WTC11 (cell line): ENCODE measurements around the gene STAT2. TPM values are rescaled to one million over a fixed set of nuclear protein-coding genes. Genes with fewer than 3 reads are reported as not detected.

Source experiments
- ATAC-seq: fragments of 200-7000 bp; cut with Tn5 transposase; 2 replicates; pipeline ENCODE4 v1.10.0; 2021; ENCODE audit warnings: mild to moderate bottlenecking, moderate library complexity
- CTCF ChIA-PET: fragments of 300-600 bp; sonication (Branson Sonifier 250); formaldehyde crosslinking; loops from one replicate; lab custom pipeline; 2021; ENCODE audit warnings: antibody characterized with exemption; lab: Charles Lee
- POLR2A ChIA-PET: fragments of 350-600 bp; sonication (Branson Sonifier 250); formaldehyde crosslinking; loops from one replicate; lab custom pipeline; 2021; ENCODE audit warnings: antibody characterized with exemption; lab: Charles Lee
- DNase-seq: peaks from one replicate; pipeline ENCODE4 v3.0.0; 2021; ENCODE audit warnings: low spot score
- H3K27ac Mint-ChIP-seq: 2 replicates; pipeline ENCODE4 v1.8.0; 2021; ENCODE audit warnings: mixed read lengths
- H3K27me3 Mint-ChIP-seq: 2 replicates; pipeline ENCODE4 v1.8.0; 2021; ENCODE audit warnings: low read depth, mild to moderate bottlenecking, moderate library complexity, mixed read lengths
- H3K36me3 Mint-ChIP-seq: 2 replicates; pipeline ENCODE4 v1.8.0; 2021; ENCODE audit warnings: mixed read lengths
- H3K4me1 Mint-ChIP-seq: 2 replicates; pipeline ENCODE4 v1.8.0; 2022; ENCODE audit warnings: mixed read lengths
- H3K4me3 Mint-ChIP-seq: 2 replicates; pipeline ENCODE4 v1.8.0; 2021; ENCODE audit warnings: mild to moderate bottlenecking, moderate library complexity, mixed read lengths
- H3K9me3 Mint-ChIP-seq: 2 replicates; pipeline ENCODE4 v1.8.0; 2021; ENCODE audit warnings: mixed read lengths
- ATF1 ChIP-seq: sonication (generic); formaldehyde crosslinking; IDR thresholded peaks from 2 replicates; pipeline ENCODE4 v1.8.1; 2023; ENCODE audit warnings: mild to moderate bottlenecking, moderate library complexity, missing genetic modification reagents
- CREM ChIP-seq: sonication (generic); formaldehyde crosslinking; IDR thresholded peaks from 2 replicates; pipeline ENCODE4 v1.8.1; 2022; ENCODE audit warnings: mild to moderate bottlenecking, missing genetic modification reagents, moderate library complexity
- FOXK1 ChIP-seq: sonication (generic); formaldehyde crosslinking; IDR thresholded peaks from 2 replicates; pipeline ENCODE4 v1.8.0; 2022; ENCODE audit warnings: mild to moderate bottlenecking, moderate library complexity, missing genetic modification reagents
- GTF2I ChIP-seq: fragments of 250-450 bp; sonication (Bioruptor Pico); conservative IDR thresholded peaks from 2 replicates; pipeline ENCODE4 v1.4.0; 2021; ENCODE audit warnings: mild to moderate bottlenecking
- HMGXB4 ChIP-seq: sonication (generic); formaldehyde crosslinking; IDR thresholded peaks from 2 replicates; pipeline ENCODE4 v1.8.1; 2023; ENCODE audit warnings: mild to moderate bottlenecking, moderate library complexity, missing genetic modification reagents
- IRF1 ChIP-seq: sonication (generic); formaldehyde crosslinking; IDR thresholded peaks from 2 replicates; pipeline ENCODE4 v1.8.0; 2023; ENCODE audit warnings: missing genetic modification reagents
- JAZF1 ChIP-seq: fragments of 250-450 bp; sonication (Bioruptor Pico); IDR thresholded peaks from 2 replicates; pipeline ENCODE4 v1.9.0; 2021; ENCODE audit warnings: moderate library complexity, mild to moderate bottlenecking, inconsistent platforms
- KAT7 ChIP-seq: sonication (generic); formaldehyde crosslinking; IDR thresholded peaks from 2 replicates; pipeline ENCODE4 v1.8.1; 2023; ENCODE audit warnings: missing genetic modification reagents, mild to moderate bottlenecking, borderline replicate concordance
- MXD4 ChIP-seq: fragments of 250-450 bp; sonication (Bioruptor Pico); IDR thresholded peaks from 2 replicates; pipeline ENCODE4 v1.8.0; 2021; ENCODE audit warnings: mild to moderate bottlenecking, moderate library complexity, borderline replicate concordance
- PRDM15 ChIP-seq: sonication (generic); formaldehyde crosslinking; IDR thresholded peaks from 2 replicates; pipeline ENCODE4 v1.8.0; 2022; ENCODE audit warnings: missing genetic modification reagents
- TCF7 ChIP-seq: sonication (generic); formaldehyde crosslinking; IDR thresholded peaks from 2 replicates; pipeline ENCODE4 v1.8.0; 2022; ENCODE audit warnings: mild to moderate bottlenecking, low read depth, missing genetic modification reagents, moderate library complexity
- TEAD4 ChIP-seq: sonication (generic); formaldehyde crosslinking; IDR thresholded peaks from 2 replicates; pipeline ENCODE4 v1.8.0; 2022; ENCODE audit warnings: mild to moderate bottlenecking, missing genetic modification reagents
- ZNF263 ChIP-seq: sonication (generic); formaldehyde crosslinking; IDR thresholded peaks from 2 replicates; pipeline ENCODE4 v1.8.1; 2022; ENCODE audit warnings: low read depth, mild to moderate bottlenecking, moderate library complexity, missing genetic modification reagents
- ZNF317 ChIP-seq: sonication (generic); formaldehyde crosslinking; IDR thresholded peaks from 2 replicates; pipeline ENCODE4 v1.8.1; 2023; ENCODE audit warnings: low read depth, mild to moderate bottlenecking, moderate library complexity, missing genetic modification reagents, borderline replicate concordance
- ZNF416 ChIP-seq: fragments of 250-450 bp; sonication (Bioruptor Pico); IDR thresholded peaks from 2 replicates; pipeline ENCODE4 v1.9.0; 2021; ENCODE audit warnings: mild to moderate bottlenecking, inconsistent platforms
- ZNF512 ChIP-seq: sonication (generic); formaldehyde crosslinking; IDR thresholded peaks from 2 replicates; pipeline ENCODE4 v1.8.1; 2022; ENCODE audit warnings: missing genetic modification reagents, borderline replicate concordance
- total RNA-seq: library from RNA; stranded (reverse); gene quantifications from 3 replicates; pipeline ENCODE4 v1.2.3, GENCODE V29; 2021
- TF ChIP-seq, protein P1 (sequence below): sonication (generic); formaldehyde crosslinking; IDR thresholded peaks from 2 replicates; pipeline ENCODE4 v1.8.1; 2023; ENCODE audit warnings: mild to moderate bottlenecking, missing genetic modification reagents
- TF ChIP-seq, protein P2 (sequence below): fragments of 250-450 bp; sonication (Bioruptor Pico); IDR thresholded peaks from 2 replicates; pipeline ENCODE4 v1.8.0; 2021; ENCODE audit warnings: mild to moderate bottlenecking
- TF ChIP-seq, protein P3 (sequence below): sonication (generic); formaldehyde crosslinking; IDR thresholded peaks from 2 replicates; pipeline ENCODE4 v1.8.1; 2023; ENCODE audit warnings: mild to moderate bottlenecking, missing genetic modification reagents, moderate library complexity

Gene STAT2
- total RNA-seq, 1 experiment from 2014 or later: 54.5 TPM

DNA sequence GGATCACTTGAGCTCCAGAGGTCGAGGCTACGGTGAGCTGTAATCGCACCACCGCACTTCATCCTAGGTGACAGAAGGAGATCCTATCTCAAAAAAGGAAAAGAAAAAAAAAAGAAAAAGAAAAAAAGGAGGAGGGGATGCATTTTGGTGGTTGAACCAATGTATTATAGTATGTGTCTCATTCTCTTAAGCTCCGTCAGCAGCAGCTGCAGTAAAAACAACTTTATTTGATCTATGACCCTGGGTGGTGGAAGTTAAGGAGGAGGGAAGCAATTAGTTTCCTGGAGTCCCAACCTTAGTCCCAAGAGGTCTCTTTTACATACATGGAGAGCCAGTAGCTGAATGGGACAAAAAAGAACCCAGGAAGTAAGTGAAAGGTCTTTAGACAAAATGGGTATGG, 29.5 kb upstream of the STAT2 start:
- POLR2A ChIA-PET: no interaction called here
- Mint-ChIP-seq H3K4me1 (peaks cover 13% of the 10 kb centered on the region), H3K9me3 (peaks cover 7% of the 10 kb centered on the region)
- no peak for TF ChIP-seq IRF1
- no peak for TF ChIP-seq HMGXB4 (CRISPR knock-in tag)
- no peak for TF ChIP-seq CREM (CRISPR knock-in tag)
- TF ChIP-seq, protein P1, sequence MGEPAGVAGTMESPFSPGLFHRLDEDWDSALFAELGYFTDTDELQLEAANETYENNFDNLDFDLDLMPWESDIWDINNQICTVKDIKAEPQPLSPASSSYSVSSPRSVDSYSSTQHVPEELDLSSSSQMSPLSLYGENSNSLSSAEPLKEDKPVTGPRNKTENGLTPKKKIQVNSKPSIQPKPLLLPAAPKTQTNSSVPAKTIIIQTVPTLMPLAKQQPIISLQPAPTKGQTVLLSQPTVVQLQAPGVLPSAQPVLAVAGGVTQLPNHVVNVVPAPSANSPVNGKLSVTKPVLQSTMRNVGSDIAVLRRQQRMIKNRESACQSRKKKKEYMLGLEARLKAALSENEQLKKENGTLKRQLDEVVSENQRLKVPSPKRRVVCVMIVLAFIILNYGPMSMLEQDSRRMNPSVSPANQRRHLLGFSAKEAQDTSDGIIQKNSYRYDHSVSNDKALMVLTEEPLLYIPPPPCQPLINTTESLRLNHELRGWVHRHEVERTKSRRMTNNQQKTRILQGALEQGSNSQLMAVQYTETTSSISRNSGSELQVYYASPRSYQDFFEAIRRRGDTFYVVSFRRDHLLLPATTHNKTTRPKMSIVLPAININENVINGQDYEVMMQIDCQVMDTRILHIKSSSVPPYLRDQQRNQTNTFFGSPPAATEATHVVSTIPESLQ (CRISPR knock-in tag): no peak
- TF ChIP-seq TEAD4 (CRISPR knock-in tag): no peak
- no peak for TF ChIP-seq FOXK1 (CRISPR knock-in tag)
- TF ChIP-seq ZNF263: no peak
- TF ChIP-seq MXD4 (CRISPR knock-in tag): no peak
- no peak for TF ChIP-seq JAZF1
- TF ChIP-seq KAT7 (CRISPR knock-in tag): no peak
- TF ChIP-seq, protein P2, sequence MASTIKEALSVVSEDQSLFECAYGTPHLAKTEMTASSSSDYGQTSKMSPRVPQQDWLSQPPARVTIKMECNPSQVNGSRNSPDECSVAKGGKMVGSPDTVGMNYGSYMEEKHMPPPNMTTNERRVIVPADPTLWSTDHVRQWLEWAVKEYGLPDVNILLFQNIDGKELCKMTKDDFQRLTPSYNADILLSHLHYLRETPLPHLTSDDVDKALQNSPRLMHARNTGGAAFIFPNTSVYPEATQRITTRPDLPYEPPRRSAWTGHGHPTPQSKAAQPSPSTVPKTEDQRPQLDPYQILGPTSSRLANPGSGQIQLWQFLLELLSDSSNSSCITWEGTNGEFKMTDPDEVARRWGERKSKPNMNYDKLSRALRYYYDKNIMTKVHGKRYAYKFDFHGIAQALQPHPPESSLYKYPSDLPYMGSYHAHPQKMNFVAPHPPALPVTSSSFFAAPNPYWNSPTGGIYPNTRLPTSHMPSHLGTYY (CRISPR knock-in tag): no peak
- TF ChIP-seq TCF7 (CRISPR knock-in tag): no peak
- no peak for TF ChIP-seq GTF2I (CRISPR knock-in tag)
- TF ChIP-seq ZNF416 (CRISPR knock-in tag): no peak
- no peak for TF ChIP-seq PRDM15 (CRISPR knock-in tag)
- no peak for TF ChIP-seq ZNF512 (CRISPR knock-in tag)
- no peak for TF ChIP-seq ZNF317 (CRISPR knock-in tag)
- no peak for TF ChIP-seq ATF1 (CRISPR knock-in tag)
- TF ChIP-seq, protein P3, sequence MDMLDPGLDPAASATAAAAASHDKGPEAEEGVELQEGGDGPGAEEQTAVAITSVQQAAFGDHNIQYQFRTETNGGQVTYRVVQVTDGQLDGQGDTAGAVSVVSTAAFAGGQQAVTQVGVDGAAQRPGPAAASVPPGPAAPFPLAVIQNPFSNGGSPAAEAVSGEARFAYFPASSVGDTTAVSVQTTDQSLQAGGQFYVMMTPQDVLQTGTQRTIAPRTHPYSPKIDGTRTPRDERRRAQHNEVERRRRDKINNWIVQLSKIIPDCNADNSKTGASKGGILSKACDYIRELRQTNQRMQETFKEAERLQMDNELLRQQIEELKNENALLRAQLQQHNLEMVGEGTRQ (CRISPR knock-in tag): no peak
- TF ChIP-seq, all 79 proteins: peak for 0
- Mint-ChIP-seq H3K27me3 (peaks cover 5% of the 10 kb centered on the region; the same call in 1 of the 2 replicates), H3K27ac (no peak overlapping the region), H3K4me3 (no peak overlapping the region), H3K36me3 (peaks cover 3% of the 10 kb centered on the region; the same call in 1 of the 2 replicates)
- ATAC-seq (no peak), DNase-seq (no peak)
- CTCF ChIA-PET: interaction anchor here (1.0 to 1.6 kb wide), 2 partner anchors 12 to 131 kb away, joined by 3 to 4 read pairs; partner anchors contain the start of gene ANKRD52
